Brain microvascular endothelial cell (primary cell): ENCODE results near the gene GJA3.

Experiments used
- DNase-seq: peaks from one replicate; pipeline ENCODE4 v3.0.0-alpha.2; 2020
- H3K27ac ChIP-seq: fragments of 250-450 bp; sonication (Bioruptor Pico); 2 replicates; pipeline ENCODE4 v1.5.1; 2020; ENCODE audit warnings: mild to moderate bottlenecking, moderate library complexity
- H3K27me3 ChIP-seq: fragments of 250-450 bp; sonication (Bioruptor Pico); replicated peaks from 2 replicates; pipeline ENCODE4 v1.5.1; 2020; ENCODE audit warnings: mild to moderate bottlenecking
- H3K36me3 ChIP-seq: fragments of 250-450 bp; sonication (Bioruptor Pico); replicated peaks from 2 replicates; pipeline ENCODE4 v1.5.1; 2020; ENCODE audit warnings: mild to moderate bottlenecking
- H3K4me3 ChIP-seq: 2 replicates; pipeline ENCODE4 v1.5.1; 2011; ENCODE audit warnings: low read depth, mild to moderate bottlenecking, control low read depth, low read length, moderate library complexity
- in situ Hi-C: cut with HindIII; loops from 2 replicates; pipeline ENCODE4 v1.10.0; 2017; ENCODE audit warnings: low sequenced_read_pairs, low pct_ligation_motif_present
- TF ChIP-seq, protein P1 (sequence below): IDR thresholded peaks from 2 replicates; pipeline ENCODE4 v1.5.1; 2011; ENCODE audit warnings: low read depth, mild to moderate bottlenecking, moderate library complexity, low read length, control low read depth, inconsistent platforms; ENCODE audit errors: missing control alignments

The GJA3 gene

GRCh38 chr13:20197361-20197834 lies 36.5 kb upstream of the GJA3 start:
- no peak for DNase-seq
- TF ChIP-seq, protein P1, sequence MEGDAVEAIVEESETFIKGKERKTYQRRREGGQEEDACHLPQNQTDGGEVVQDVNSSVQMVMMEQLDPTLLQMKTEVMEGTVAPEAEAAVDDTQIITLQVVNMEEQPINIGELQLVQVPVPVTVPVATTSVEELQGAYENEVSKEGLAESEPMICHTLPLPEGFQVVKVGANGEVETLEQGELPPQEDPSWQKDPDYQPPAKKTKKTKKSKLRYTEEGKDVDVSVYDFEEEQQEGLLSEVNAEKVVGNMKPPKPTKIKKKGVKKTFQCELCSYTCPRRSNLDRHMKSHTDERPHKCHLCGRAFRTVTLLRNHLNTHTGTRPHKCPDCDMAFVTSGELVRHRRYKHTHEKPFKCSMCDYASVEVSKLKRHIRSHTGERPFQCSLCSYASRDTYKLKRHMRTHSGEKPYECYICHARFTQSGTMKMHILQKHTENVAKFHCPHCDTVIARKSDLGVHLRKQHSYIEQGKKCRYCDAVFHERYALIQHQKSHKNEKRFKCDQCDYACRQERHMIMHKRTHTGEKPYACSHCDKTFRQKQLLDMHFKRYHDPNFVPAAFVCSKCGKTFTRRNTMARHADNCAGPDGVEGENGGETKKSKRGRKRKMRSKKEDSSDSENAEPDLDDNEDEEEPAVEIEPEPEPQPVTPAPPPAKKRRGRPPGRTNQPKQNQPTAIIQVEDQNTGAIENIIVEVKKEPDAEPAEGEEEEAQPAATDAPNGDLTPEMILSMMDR, result peak; percentile 82
- H3K27me3 ChIP-seq, result peaks cover 45% of the 10 kb centered on the region
- in situ Hi-C loops, result loop anchor here (25.0 kb wide), 1 partner anchor 215 kb away; no protein-coding TSS in a partner anchor
- no peaks in the 10 kb centered on the region for H3K36me3 ChIP-seq
- no peak overlapping the region for H3K4me3 ChIP-seq
- no peak overlapping the region for H3K27ac ChIP-seq

DNA sequence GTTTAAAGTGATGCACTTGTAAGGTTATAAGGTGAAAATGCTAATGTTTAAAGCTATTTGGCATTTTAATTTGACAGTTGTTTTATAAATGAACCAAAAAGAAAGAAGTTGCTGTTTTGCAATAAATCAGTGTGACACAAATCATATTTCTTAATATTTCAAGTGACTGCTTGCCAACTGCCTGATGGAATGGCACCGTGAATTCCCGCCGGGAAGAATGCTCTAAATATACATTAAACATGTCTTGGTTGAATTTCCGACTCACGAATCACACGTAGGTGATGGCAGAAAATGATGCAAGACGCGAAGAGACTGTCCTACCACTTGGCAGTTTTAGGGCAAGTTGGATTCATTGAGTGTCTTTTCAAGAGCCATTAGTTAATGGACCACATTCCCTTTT lies 34.9 kb upstream of the GJA3 start:
- in situ Hi-C loops, result loop anchor here (25.0 kb wide), 1 partner anchor 216 kb away; no protein-coding TSS in a partner anchor
- Histone ChIP-seq H3K27me3 (peaks cover 58% of the 10 kb centered on the region), H3K27ac (no peak overlapping the region), H3K4me3 (no peak overlapping the region), H3K36me3 (no peaks in the 10 kb centered on the region)
- DNase-seq, result no peak
- TF ChIP-seq, protein P1, result no peak

- DNase-seq, result no peak
- in situ Hi-C loops, result loop anchor here (25.0 kb wide), 1 partner anchor 218 kb away; no protein-coding TSS in a partner anchor
- Histone ChIP-seq H3K4me3 (no peak overlapping the region), H3K27me3 (peaks cover 58% of the 10 kb centered on the region), H3K36me3 (no peaks in the 10 kb centered on the region), H3K27ac (no peak overlapping the region)
- TF ChIP-seq, protein P1, result no peak
These were observed 33.2 kb upstream of the GJA3 start for GRCh38 chr13:20193907-20194631.

GRCh38 chr13:20193162-20193906 lies 32.5 kb upstream of the GJA3 start:
- Histone ChIP-seq H3K36me3 (no peaks in the 10 kb centered on the region), H3K27me3 (peaks cover 58% of the 10 kb centered on the region), H3K4me3 (peak overlapping the region; percentile 37), H3K27ac (no peak overlapping the region)
- in situ Hi-C loops, result loop anchor here (25.0 kb wide), 1 partner anchor 219 kb away; no protein-coding TSS in a partner anchor
- DNase-seq, result no peak
- TF ChIP-seq, protein P1, result no peak

GRCh38 chr13:20192836-20193161 lies 31.9 kb upstream of the GJA3 start, which contains the start of gene GJB2:
GJB2 (minus strand) TSS chr13:20192938; CDS start chr13:20189581, 3,357 bp downstream.
- Histone ChIP-seq H3K27me3 (peaks cover 58% of the 10 kb centered on the region), H3K27ac (no peak within 1 kb of the TSS), H3K4me3 (peak within 1 kb of the TSS; percentile 37), H3K36me3 (no peaks in the 10 kb centered on the region)
- no peak for DNase-seq
- TF ChIP-seq, protein P1, result no peak
- in situ Hi-C loops, result loop anchor here (25.0 kb wide), 1 partner anchor 220 kb away; no protein-coding TSS in a partner anchor
